ENCODE measurements around the gene ACVR1B.

The ACVR1B gene

GRCh38 chr12:51944608-51945233, 6.8 kb upstream of the ACVR1B start:
- no peak for DNase-seq

GRCh38 chr12:51947246-51947996, 4.1 kb upstream of the ACVR1B start:
- no peak for DNase-seq

GRCh38 chr12:51948066-51948465, 3.4 kb upstream of the ACVR1B start:
- no peak for DNase-seq

- no peak for DNase-seq
Observed at GRCh38 chr12:51949342-51950030, 2.0 kb upstream of the ACVR1B start.

- DNase-seq = no peak
Observed at GRCh38 chr12:51950682-51951198, 759 bp upstream of the ACVR1B start.

GRCh38 chr12:51951843-51952722, 584 bp downstream of the ACVR1B start:
- no peak for DNase-seq

GRCh38 chr12:51953089-51953488, 1.6 kb downstream of the ACVR1B start:
- no peak for DNase-seq

- no peak for DNase-seq
Observed at GRCh38 chr12:51953864-51954263, 2.4 kb downstream of the ACVR1B start.

GRCh38 chr12:51954561-51955361, 3.3 kb downstream of the ACVR1B start:
- DNase-seq = no peak

GRCh38 chr12:51955702-51956101, 4.2 kb downstream of the ACVR1B start:
- DNase-seq = no peak

- DNase-seq = no peak
Observed at GRCh38 chr12:51958542-51958941, 7.0 kb downstream of the ACVR1B start.

- no peak for DNase-seq
Observed at GRCh38 chr12:51959211-51959610, 7.7 kb downstream of the ACVR1B start.

GRCh38 chr12:51959921-51960320, 8.4 kb downstream of the ACVR1B start:
- DNase-seq = no peak

- no peak for DNase-seq
Observed at GRCh38 chr12:51960488-51960887, 9.0 kb downstream of the ACVR1B start.

GRCh38 chr12:51960890-51961289, 9.4 kb downstream of the ACVR1B start:
- DNase-seq = no peak

- DNase-seq = no peak
Observed at GRCh38 chr12:51961834-51962233, 10.3 kb downstream of the ACVR1B start.

- DNase-seq = no peak
Observed at GRCh38 chr12:51962737-51963136, 11.2 kb downstream of the ACVR1B start.

- DNase-seq = no peak
Observed at GRCh38 chr12:51963477-51963876, 12.0 kb downstream of the ACVR1B start.

- DNase-seq = no peak
Observed at GRCh38 chr12:51969643-51970042, 18.1 kb downstream of the ACVR1B start.

- peak; percentile 24 to 32 for DNase-seq
Observed at GRCh38 chr12:51970904-51971646, 19.6 kb downstream of the ACVR1B start.

Measured in stimulated activated CD4-positive, alpha-beta T cell treated with anti-CD3 and anti-CD28 coated beads, Interleukin-2, amount 100 ng/mL, for 48 hours (primary cell).